ENCODE measurements around the gene CTNNBIP1. TPM values are rescaled to one million over a fixed set of nuclear protein-coding genes. Genes with fewer than 3 reads are reported as not detected.

Gene CTNNBIP1
- polyA plus RNA-seq, 1 of the 3 experiments (the other 2 are of a cell fraction) = 57.6 TPM

- Histone ChIP-seq H3K4me1 (ENCODE audit: control insufficient read depth in 1 of 2, insufficient read depth in 2 of 2, low read depth in 1 of 2, low read length in 1 of 2) (peaks cover 0 to 11% of the 10 kb centered on the region in 2 experiments; a peak in 1 of 4 replicates), H3K79me2 (ENCODE audit: insufficient read depth) (no peaks in the 10 kb centered on the region), H3F3A (replicated peaks; ENCODE audit: insufficient read depth) (no peaks in the 10 kb centered on the region), H3K9ac (no peak overlapping the region), H3K27me3 (ENCODE audit: insufficient read depth) (no peaks in the 10 kb centered on the region), H3K27ac (ENCODE audit: low read depth in 2 of 2, low read length in 1 of 2) (peak overlapping the region in 1 of 2 experiments; percentile 47; a peak in 1 of 4 replicates), H3K9me2 (no peaks in the 10 kb centered on the region), H3K36me3 (replicated peaks in 1 of 2; ENCODE audit: control insufficient read depth in 1 of 2, insufficient read depth in 2 of 2, low read length in 1 of 2) (peaks cover 2 to 18% of the 10 kb centered on the region in 2 experiments), H3K9me3 (no peaks in the 10 kb centered on the region), H4K20me1 (ENCODE audit: insufficient read depth) (no peaks in the 10 kb centered on the region), H3K4me2 (no peak overlapping the region), H2AFZ (ENCODE audit: low read depth) (no peak overlapping the region), H3K4me3 (ENCODE audit: low read depth in 2 of 2, low read length in 1 of 2) (no peak overlapping the region)
- CTCF ChIA-PET = interaction anchor here (0.8 to 2.3 kb wide), 7 partner anchors 16 to 226 kb away, joined by 3 to 12 read pairs (median 4); no protein-coding TSS in a partner anchor
- peak; percentile 68 for DNase-seq
- WGBS (ENCODE audit: low lambda C conversion rate) = 76% methylated on average over 10 of the region's 12 CpGs
- no peak for TF ChIP-seq FOXM1 (IDR thresholded peaks at IDR 0.05; ENCODE audit: low read depth)
- TF ChIP-seq RFX5 (IDR thresholded peaks at IDR 0.05; ENCODE audit: low read length) = peak; percentile 42; the same call in 1 of the 2 replicates
- TF ChIP-seq CTCF (IDR thresholded peaks at IDR 0.05) = no peak
- TF ChIP-seq FOSL2 (IDR thresholded peaks at IDR 0.05; ENCODE audit: borderline replicate concordance, low read depth) = no peak
- no peak for TF ChIP-seq MAX (IDR thresholded peaks at IDR 0.05; ENCODE audit: low read depth)
- no peak for TF ChIP-seq MXI1 (IDR thresholded peaks at IDR 0.05; ENCODE audit: low read depth, low read length)
- no peak for TF ChIP-seq RCOR1 (IDR thresholded peaks at IDR 0.05; ENCODE audit: low read length)
- POLR2A ChIA-PET = no interaction called here
Measured at GRCh38 chr1:9852410-9853248, 57.4 kb downstream of the CTNNBIP1 start.

GRCh38 chr1:9852004-9852403 lies 58.1 kb downstream of the CTNNBIP1 start:
- H3K27ac ChIP-seq (ENCODE audit: low read depth in 2 of 2, low read length in 1 of 2) = peak overlapping the region in 1 of 2 experiments; percentile 47; a peak in 1 of 4 replicates
- no peaks in the 10 kb centered on the region for H3K9me3 ChIP-seq
- no peaks in the 10 kb centered on the region for H4K20me1 ChIP-seq (ENCODE audit: insufficient read depth)
- ChIA-PET CTCF (interaction anchor here (0.8 to 1.1 kb wide), 3 partner anchors 16 to 225 kb away, joined by 3 to 6 read pairs (median 3); no protein-coding TSS in a partner anchor), POLR2A (no interaction called here)
- H3K4me1 ChIP-seq (ENCODE audit: control insufficient read depth in 1 of 2, insufficient read depth in 2 of 2, low read depth in 1 of 2, low read length in 1 of 2) = peaks cover 0 to 11% of the 10 kb centered on the region in 2 experiments; a peak in 1 of 4 replicates
- H3K27me3 ChIP-seq (ENCODE audit: insufficient read depth) = no peaks in the 10 kb centered on the region
- H2AFZ ChIP-seq (ENCODE audit: low read depth) = no peak overlapping the region
- H3K9me2 ChIP-seq = no peaks in the 10 kb centered on the region
- no peak for TF ChIP-seq FOXM1 (IDR thresholded peaks at IDR 0.05; ENCODE audit: low read depth)
- no peak for TF ChIP-seq TCF12 (IDR thresholded peaks at IDR 0.05)
- no peak overlapping the region for H3K4me3 ChIP-seq (ENCODE audit: low read depth in 2 of 2, low read length in 1 of 2)
- H3K9ac ChIP-seq = no peak overlapping the region
- peaks cover 2 to 18% of the 10 kb centered on the region in 2 experiments for H3K36me3 ChIP-seq (replicated peaks in 1 of 2; ENCODE audit: control insufficient read depth in 1 of 2, insufficient read depth in 2 of 2, low read length in 1 of 2)
- H3K79me2 ChIP-seq (ENCODE audit: insufficient read depth) = no peaks in the 10 kb centered on the region
- no peak overlapping the region for H3K4me2 ChIP-seq
- H3F3A ChIP-seq (replicated peaks; ENCODE audit: insufficient read depth) = no peaks in the 10 kb centered on the region
- WGBS (ENCODE audit: low lambda C conversion rate) = 85% methylated on average over 2 of the region's 8 CpGs
- no peak for DNase-seq

Data from SK-N-SH (cell line).